Stimulated activated CD4-positive, alpha-beta T cell treated with anti-CD3 and anti-CD28 coated beads, Interleukin-4, amount 100 ng/mL, for 24 hours (primary cell): Measurements from ENCODE around the gene FABP3.
A peak's percentile ranks its signal among the peaks of the same experiment; 100 is the strongest.

Experiments used
- DNase-seq: peaks from one replicate; pipeline ENCODE4 v3.0.0-alpha.2; 2020

Gene FABP3

DNA sequence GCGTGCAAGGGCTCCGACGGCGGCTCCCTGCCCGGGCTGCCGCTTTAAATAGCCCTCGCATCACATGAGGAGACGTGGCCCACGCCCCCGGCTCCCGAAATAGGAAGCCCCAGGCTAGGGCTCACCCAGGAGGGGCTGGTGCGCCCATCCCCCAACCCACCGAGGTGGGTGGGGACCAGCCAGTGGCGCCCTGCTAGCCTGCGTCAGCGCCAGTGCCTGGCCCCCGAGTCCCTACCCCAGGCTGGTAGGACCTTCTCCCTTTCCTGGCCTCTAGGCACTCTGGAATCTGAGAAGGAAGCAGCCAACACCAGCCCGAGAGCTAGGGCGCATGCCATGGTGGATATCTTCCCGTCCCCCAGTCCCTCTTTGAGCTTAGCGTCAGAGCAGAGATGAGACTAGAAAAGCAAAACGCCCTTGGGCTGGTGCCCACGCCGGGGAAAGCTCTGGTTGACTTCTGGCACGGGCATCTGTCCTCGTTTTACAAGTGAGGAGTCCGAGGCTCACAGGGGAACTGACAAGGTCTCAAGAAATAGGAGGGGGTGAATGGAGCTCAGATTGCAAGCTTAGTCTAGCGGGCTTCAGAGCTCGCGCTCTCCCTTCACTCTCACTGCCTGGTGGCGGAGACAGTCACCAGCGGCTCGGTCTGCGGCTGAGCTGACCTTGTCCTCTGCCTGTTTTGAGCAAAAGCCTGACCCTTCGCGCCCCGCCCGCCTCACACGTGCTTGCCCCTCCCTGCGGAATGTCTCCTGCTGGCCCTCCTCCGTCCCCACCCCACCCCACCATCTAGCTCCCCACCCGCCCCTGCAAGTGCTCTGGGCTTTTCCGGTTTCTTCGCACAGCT, at the start of gene FABP3:
FABP3 (minus strand) TSS at position 21 of the 841 bp plus-strand sequence. CDS start 62 bp downstream, outside the sequence.
- peak; percentile 17 for DNase-seq

DNA sequence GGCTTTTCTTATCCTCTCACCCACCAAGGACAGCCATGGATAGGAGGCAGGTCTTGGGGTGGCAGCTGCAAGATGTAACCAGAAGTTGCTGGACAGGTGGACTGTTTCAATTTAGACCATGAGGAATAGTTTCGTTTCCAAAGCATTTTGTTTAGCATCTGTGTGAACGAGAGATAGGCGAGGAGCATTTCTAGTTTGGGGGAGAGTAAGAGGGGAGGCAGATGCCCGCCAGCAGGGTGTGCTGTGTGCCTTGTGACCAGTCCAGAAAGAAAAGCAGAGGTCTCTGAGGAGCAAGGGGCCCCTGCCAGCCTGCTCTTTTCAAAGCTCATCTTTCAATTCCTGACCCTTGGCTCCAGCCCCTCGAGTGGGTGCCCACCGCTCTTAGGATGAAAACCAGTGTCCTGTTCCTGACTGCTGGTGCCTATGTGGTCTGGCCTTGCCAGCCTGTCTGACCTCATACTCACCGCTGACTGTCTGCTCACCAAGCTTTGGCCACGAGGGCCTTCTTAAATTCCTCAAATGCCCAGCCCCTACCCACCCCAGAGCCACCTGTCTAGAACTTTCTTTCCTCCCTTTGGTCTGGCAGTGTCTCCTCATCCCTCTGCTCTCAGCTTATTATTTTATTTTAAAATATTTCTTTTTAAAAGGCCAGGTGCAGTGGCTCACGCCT, 48.6 kb upstream of the FABP3 start:
- no peak for DNase-seq

DNA sequence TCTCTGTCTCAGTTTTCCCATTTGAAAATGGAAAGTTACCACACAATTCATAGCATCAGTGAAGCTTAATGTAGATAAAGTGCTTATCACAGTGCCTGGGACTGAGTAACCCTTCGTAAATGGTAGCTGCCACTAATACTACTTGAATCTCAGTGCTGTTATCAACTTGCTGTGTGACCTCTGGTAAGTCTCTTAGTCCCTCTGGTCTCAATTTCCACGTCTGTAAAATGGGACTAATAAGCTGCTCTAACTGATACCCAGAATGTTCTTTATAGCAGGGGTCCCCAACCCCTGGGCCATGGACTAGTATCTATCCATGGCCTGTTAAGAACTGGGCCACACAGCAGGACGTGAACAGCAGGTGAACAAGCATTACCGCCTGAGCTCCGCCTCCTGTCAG, 47.8 kb upstream of the FABP3 start:
- DNase-seq, result no peak

DNA sequence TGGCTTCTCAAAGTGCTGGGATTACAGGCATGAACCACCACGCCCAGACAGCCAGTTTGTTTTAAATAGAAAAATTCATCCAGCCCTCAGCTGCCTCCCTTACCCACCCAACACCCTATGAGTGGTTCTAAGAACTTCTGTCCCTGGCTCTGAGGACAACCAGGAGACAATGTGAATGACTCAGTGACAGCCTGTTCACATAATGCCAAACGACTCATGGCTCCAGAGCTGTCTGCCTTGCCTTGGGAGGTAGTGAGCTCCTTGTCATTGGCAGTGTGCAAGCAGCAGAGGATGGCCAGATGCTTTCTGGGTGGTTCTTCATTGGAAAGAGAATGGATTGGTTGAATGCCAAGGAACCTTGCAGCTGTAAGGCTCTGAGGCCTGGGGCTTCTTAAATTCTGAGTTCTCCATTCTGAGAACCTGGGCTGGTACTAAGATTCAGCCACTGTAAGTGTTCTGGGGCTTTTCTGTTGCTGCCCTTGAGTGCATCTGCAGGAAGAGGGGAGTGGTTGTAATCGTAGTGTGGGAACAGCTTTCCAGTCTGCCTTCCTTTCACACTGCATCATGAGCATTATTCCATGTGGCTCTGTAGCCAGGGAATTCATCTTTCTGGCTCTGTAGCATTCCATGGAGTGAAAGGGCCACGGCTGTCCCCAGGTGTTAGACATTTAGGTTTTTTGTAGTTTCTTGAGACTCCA, 45.9 kb upstream of the FABP3 start:
- no peak for DNase-seq

DNA sequence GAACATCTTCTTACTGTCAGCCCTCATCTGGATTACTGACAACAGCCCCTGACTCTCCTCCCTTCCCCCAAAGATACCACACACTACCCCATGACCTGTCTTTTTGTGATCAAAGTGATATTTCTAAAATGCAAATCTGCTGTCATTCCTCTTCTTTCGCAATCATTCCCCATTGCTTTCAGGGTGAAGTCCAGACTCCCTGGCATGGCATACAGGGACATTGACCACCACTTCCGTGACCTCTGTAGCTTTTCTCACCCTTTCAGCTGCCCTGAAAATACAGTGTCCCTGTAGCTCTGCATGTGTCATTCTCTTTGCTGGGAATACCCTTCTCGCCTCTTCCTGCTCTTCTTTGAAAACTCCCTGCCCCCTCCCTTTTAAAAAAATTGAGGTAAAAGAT, 44.3 kb upstream of the FABP3 start:
- DNase-seq, result no peak

DNA sequence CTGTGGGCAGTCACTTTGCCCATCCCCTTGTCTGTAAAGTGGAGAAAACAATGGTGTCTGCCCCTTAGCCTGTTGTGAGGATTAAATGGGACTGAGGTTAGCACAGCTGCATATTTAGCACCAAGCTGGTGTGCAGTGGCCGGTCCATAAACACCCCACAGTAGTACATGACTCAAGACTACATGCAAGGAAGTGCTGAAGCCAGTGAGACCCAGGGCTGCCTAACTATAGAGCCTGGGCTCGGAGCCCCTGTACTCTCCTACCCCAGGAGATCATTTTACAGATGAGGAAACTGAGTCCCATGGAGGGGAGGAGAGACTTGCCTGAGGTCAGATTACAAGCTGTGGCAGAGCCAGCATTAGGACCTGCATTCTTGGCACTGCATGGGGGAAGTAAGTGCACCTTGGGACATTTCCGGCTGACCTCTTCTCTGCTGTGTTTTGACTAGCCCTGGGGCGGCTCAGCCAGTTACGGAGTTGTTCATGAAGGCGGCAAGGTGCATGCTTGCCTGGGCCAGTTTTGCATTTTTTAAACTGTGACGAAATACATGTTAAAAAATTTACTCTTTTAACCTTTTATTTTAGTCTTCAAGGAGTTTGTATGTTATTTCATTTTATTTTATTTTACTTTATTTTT, 43.3 kb upstream of the FABP3 start:
- no peak for DNase-seq

DNA sequence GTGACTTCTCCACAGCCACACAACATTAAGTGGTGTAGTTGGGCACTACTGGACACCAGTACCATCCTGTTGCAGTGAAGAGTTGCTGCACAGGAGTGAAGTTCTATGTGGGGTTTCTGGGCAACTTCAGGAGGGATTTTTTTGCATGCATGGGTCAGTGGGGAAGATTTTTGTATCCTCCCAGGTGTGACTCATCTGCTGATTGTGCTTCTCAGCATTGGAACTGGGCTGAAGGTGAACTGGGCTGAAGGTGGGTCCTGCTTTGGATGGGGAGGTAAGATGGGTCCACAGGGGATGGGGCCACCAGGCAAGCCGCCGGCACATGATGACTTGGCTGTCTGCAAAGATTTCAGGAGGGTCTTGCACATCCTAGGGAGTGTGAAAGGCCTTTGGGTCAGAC, 42.8 kb upstream of the FABP3 start:
- no peak for DNase-seq

DNA sequence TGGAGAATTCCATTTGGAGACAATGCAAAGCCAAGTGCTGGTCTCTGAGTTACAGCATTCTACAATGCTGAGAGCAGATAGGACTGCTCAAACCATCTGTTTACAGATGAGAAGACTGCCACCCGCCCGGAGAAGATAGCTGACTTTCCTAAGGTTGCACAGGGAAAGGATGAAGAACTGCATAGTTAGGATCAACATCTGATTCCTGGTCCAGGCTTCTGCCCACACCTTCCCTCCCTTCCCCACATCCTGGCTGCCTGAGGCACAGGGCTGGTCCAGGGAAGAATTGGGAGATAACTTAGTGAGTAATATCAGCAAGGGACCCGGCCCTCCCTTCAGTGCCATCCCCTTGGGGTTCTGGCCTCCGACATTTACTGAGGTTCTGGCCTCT, 42.1 kb upstream of the FABP3 start:
- no peak for DNase-seq

DNA sequence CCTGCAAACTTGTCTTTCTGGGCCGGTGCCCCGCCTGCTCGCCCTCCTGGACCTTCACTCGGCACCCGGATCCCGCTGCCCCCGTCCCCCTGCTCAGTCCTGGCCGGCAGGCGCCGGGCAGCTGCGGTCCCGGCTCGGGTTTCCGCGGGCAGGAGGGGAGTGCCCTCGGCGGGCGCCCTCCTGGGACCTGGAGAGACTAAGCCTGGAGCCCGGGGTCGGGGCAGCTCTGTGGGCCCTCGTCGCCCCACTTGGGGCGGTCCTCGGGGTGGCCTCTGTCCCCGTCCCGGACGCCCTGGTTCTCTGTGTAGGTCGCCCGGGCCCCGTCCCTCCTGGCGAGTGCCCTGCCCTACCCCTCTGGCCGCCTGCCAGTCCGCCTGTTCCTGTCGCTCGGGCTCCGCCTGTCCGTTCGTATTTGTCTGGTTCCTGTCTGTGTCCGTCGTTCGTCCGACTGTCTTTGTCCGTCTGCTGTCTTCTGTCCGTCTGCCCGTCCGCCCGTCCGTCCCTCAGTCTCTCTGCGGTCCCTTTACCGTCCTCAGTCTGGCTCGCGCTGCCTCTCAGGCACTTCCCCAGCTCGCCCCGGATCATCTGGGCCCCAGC, 40.6 kb upstream of the FABP3 start:
- no peak for DNase-seq

DNA sequence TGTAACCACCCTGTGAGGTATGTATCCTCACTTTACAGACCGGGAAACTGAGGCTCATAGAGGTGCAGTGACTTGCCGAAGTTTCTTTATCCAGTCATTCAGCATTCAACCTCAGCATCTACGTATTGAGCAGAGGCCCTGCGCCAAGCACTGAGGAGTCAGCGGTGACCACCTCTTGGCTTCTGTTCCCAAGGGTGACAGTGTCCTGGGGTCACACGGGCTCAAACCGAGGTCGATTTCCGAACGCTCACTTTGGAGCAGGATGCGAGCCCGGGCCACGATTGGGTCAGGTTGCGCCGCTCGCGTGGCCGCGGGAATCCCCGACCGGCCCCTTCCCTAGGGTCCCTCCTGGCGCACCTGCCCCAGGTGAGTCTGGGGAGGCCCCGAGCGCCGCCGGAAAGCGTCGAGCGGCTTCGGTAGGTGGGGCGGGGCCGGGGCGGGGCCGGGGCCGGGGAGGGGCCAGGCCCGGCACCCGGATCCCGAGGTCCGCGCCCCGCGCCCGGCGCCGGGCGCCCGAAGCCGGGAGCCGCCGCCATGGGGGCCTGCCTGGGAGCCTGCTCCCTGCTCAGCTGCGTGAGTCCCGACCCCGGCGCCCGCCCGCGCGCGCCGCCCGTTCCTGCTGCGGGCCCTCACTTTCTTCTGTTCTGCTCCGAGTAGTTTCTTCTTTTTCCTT, 40.0 kb upstream of the FABP3 start, which contains the start of gene SERINC2:
SERINC2 (plus strand) TSS at position 482 of the 673 bp plus-strand sequence; CDS start at position 535, 53 bp downstream.
- DNase-seq, result no peak

DNA sequence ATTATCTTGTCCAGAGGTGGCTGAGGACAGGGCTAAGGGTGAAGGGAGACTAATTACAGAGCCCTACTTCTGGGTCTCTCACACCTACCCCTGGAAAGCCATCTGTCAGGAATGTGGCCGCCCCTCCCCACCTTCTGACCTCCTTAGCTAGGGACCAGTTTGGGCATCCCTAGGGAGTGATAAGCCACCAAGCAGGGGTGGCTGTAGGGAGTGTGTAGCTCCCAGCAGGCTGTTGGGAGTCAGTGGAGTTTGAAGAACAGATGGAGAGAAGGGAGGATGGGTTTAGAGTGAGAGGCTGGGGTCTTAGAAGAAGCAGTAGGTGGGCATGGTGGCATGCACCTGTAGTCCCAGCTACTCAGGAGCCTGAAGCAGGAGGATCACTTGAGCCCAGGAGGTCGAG, 39.3 kb upstream of the FABP3 start:
- no peak for DNase-seq

DNA sequence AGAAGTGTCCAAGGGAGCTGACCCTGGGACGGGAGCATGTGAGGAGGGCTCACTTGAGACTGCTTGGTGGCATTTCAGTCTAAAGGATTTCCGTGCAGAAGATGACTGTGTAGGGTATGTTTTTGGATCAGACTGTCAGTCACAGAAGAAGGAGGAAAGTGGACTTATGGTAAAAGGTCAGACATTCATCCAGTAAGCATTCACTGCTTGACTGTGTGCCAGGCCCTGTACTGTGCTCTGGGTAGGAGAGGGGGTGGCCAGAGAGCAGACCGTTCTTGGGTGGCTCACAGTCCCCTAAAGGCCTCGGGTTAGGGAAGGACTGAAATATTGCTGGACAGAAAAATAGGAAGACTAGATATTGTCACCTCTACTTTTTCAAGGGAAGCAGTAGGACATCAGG, 38.0 kb upstream of the FABP3 start:
- no peak for DNase-seq

DNA sequence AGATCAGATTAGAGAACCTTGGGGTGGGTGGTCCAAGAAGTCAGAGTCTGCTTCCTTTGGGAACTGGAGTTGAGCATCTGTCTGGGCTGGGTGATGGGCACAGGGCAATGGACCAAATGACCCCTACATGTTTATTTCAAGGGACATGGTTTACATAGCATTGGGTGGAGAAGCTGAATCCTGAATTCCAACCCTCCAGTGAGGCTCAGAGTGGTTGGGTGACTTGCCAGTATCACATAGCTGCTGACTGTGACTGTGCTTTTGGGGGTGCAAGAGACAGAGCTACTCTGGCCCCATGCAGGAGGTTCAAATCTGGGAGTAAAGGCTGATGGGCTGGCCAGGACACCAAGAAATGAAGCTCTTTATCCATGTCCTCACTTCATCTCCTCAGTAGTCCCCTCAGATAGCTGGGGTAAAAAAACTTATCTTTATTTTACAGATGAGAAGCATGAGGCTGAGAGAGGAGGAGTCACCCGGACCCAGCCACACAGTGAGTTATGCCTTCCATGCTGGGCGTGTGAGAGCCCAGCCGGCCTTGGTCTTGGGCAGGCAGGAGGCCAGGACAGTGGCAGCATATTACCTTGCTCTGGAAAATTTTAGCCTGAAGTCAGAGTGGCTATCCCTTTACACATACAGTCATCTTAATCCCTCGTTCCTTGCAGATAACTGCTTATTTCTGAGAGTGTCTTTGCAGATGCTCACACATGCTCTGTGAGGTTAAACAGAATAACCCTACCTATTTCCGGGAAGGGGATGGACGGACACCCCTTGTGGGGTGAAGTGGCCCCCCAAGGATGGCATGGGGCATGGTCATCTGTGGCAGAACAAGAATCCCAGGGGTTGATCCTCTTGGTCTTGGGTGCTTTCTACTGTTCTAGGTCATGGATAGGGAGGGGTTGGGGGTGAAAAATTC, 37.3 kb upstream of the FABP3 start:
- DNase-seq, result no peak

DNA sequence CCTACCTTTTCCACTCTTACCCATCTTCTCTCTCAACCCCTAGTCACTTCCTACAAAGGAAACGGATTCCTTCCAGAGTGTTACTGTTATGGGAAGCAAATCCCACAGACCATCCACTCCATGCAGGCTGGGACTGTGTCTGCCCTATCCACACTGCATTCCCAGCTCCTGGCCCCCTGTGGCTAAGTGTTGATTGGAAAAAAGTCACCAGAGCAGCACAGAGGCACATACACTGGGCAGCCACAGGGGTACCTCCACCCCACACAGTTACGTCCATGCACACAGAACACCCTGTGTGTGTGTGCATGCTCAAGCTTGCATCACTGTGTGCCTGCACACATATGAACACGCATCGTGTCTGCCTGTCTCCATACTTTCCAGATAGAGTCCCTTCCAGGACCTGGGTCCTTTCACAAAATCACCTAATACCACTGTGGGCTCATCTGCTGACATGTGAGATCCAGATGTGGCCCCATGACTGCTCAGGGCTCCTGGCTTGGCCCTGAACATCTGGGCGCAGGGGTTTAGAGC, 36.0 kb upstream of the FABP3 start:
- DNase-seq, result no peak

DNA sequence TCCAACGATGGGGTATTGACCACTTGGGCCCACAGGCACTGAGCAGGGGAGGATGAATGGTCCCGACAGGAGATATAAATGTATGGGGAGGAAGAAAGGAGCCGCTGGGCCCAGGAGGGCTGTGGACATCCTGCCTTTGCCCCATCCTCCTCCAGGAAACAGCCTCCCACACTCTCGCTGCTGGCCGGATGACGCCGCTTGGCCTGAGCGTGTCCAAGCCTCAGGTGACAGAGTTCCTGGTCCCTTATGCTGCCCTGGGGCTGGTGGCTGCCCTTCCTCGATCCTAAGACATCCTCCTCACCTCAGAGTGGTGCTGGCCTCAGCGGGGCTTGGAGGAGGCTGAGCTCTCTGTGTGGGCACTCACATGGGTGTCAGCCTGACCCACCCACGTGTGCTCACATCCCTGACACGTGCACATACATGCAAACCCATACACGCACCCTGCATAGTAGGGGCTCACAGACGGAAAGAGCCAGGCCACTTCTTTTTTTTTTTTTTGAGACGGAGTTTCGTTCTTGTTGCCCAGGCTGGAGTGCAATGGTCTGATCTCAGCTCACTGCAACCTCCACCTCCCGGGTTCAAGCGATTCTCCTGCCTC, 34.3 kb upstream of the FABP3 start:
- DNase-seq, result no peak

DNA sequence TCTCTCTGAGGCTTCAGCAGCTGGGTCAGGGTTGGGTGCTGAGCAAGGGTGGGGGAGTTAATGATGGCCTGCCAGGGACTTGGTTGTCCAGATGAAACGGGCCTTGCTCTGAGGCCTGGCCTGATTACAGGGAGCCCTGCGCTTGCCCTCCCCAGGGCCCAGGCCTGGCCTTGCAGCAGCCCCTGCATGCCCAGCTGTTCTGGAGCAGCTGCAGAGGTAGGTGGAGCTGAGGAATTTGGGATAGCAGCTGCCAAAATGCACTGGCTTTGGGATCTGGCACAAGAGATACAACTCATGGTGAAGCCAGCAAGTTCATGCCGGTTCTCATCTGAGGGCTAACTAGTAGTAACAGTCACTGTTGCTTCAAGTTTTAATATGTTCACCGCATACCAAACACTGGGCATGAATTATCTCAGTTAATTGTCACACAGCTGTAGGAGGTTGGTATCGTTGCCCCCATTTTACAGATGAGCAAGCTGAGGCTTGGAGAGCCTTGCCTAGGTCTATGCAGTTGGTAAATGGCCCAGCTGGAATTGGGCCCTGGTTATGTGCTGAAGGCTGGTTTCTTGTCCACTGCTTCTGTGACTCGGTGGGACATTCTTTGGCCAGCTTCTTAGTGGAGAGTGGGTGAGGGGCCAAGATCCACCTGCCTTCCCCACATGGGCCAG, 32.8 kb upstream of the FABP3 start:
- no peak for DNase-seq

DNA sequence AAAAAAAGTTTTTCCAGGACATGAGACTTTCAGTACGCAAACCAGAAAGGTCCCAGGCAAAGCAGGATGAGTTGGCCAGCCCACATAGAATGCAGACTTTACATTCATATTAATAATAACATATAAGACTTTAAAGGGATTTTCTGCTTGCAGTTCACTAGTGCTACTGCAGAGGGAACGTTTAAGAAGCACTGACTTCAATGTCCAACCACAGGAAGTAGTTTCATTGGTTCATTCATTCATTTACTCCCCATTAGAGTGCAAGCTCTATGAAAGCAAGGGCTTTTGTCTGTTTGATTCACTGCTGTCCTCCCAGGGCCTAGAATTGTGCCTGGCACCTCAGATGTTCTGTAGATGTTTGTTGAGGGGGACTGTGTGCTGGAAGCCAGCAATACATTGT, 28.4 kb upstream of the FABP3 start:
- no peak for DNase-seq

DNA sequence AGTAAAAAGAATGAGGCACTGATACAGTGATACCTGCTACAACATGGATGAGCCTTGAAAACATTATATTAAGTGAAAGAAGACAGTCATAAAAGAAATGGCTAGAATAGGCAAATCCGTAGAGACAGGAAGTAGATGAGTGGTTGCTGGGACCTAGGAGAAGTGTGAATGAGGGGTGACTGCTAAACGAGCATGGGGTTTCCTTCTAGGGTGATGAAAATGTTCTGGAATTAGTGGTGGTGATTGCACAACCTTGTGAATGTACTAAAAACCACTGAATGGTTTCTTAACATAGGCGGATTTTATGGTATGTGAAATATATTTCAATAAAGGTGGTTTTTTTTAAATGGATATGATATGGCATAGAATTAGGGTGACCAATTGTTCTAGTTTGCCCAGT, 27.5 kb upstream of the FABP3 start:
- DNase-seq, result no peak

DNA sequence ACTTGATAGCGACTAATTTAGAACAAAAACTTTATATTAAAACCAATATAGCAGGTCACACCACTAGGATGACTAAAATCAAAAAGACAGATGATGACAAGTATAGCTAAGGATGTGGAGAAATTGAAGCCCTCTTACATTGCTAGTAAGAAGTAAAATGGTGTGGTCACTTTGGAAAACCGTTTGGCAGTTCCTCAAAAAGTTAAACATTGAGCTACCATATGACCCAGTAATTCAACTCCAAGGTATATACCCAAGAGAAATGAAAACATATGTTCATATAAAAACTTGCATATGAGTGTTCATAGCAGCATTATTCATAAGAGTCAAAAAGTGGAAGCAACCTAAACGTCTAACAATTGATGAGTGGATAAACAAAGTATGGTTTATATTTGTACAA, 27.1 kb upstream of the FABP3 start:
- DNase-seq, result no peak

DNA sequence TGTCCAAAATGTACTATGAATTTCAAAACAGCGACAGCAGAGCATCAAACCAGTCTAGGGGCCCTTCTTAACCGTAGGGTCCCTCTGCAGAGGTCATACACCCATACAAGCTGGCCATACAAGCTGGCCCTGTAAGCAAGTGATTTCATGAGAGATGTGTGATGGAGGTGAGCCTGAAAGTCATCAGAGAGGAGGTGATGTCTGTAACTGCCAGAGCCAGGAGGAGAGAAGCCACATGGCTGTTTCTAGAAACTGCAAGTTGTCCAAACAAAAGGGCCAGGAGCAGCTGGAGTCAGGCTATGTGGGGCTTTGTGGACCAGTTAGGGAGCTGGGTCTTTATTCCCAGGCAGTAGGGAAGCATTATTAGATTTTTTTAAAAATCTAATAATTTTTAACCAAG, 25.4 kb upstream of the FABP3 start:
- no peak for DNase-seq
